RWPE1 (cell line): ENCODE results near the gene SNTN.
"Not testable (repeated sequence)": the region's sequence is repeated elsewhere in the genome, so short reads cannot be mapped to it uniquely, and the experiment has no call there.

ENCODE experiments used
- CTCF ChIA-PET: fragments of 350-600 bp; sonication (Branson Sonifier 250); formaldehyde crosslinking; extraction: SDS; loops from one replicate; lab custom pipeline; 2021; lab: Yijun Ruan, JAX
- POLR2A ChIA-PET: fragments of 400-600 bp; formaldehyde crosslinking; extraction: SDS; loops from one replicate; lab custom pipeline; 2020; ENCODE audit warnings: antibody characterized with exemption; ENCODE audit not compliant: low non-redundant PET; lab: Yijun Ruan, JAX
- DNase-seq: peaks from one replicate; pipeline ENCODE4 v3.0.0; 2012; ENCODE audit warnings: low spot score
- H3K27ac ChIP-seq: fragments of 450-650 bp; 2 replicates; pipeline ENCODE4 v1.5.1; 2017
- TF ChIP-seq, protein P1 (sequence below): fragments of 450-650 bp; conservative IDR thresholded peaks from 2 replicates; pipeline ENCODE4 v1.5.1; 2017; ENCODE audit warnings: low read depth, mild to moderate bottlenecking

The SNTN gene

DNA sequence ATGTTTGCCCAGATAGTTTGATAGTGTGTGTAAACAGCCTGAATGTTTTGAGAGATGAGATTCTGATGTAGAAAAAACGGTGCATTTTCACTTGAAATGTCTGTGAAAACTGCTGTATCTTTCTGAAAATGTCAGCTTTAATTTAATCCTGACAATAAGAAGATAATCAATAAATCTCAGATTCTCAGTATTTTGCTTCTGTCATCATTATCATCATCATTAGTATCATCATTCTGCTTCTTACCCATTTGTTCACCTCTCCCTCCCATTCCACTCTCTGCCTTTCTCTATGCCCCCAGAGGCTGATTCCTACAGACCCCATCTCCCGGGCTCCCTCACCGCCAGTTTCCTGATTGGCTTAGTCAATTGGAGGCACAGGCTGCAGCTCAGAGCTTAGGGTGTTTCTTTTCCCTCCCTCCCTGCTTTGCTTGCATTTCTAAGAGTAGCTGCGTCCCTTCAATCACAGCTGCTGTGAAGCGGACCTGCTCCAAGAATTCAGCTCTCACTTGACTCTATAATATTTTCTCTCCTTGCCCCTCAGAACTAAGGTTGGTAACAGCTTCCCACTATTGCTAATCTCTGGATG lies 8.2 kb upstream of the SNTN start:
- H3K27ac ChIP-seq, result no peak overlapping the region
- DNase-seq, result no peak
- TF ChIP-seq, protein P1, sequence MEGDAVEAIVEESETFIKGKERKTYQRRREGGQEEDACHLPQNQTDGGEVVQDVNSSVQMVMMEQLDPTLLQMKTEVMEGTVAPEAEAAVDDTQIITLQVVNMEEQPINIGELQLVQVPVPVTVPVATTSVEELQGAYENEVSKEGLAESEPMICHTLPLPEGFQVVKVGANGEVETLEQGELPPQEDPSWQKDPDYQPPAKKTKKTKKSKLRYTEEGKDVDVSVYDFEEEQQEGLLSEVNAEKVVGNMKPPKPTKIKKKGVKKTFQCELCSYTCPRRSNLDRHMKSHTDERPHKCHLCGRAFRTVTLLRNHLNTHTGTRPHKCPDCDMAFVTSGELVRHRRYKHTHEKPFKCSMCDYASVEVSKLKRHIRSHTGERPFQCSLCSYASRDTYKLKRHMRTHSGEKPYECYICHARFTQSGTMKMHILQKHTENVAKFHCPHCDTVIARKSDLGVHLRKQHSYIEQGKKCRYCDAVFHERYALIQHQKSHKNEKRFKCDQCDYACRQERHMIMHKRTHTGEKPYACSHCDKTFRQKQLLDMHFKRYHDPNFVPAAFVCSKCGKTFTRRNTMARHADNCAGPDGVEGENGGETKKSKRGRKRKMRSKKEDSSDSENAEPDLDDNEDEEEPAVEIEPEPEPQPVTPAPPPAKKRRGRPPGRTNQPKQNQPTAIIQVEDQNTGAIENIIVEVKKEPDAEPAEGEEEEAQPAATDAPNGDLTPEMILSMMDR, result no peak
- ChIA-PET POLR2A (no interaction called here), CTCF (interaction anchor here (0.7 kb wide), 1 partner anchor 293 kb away, joined by 3 read pairs; no protein-coding TSS in a partner anchor)

DNA sequence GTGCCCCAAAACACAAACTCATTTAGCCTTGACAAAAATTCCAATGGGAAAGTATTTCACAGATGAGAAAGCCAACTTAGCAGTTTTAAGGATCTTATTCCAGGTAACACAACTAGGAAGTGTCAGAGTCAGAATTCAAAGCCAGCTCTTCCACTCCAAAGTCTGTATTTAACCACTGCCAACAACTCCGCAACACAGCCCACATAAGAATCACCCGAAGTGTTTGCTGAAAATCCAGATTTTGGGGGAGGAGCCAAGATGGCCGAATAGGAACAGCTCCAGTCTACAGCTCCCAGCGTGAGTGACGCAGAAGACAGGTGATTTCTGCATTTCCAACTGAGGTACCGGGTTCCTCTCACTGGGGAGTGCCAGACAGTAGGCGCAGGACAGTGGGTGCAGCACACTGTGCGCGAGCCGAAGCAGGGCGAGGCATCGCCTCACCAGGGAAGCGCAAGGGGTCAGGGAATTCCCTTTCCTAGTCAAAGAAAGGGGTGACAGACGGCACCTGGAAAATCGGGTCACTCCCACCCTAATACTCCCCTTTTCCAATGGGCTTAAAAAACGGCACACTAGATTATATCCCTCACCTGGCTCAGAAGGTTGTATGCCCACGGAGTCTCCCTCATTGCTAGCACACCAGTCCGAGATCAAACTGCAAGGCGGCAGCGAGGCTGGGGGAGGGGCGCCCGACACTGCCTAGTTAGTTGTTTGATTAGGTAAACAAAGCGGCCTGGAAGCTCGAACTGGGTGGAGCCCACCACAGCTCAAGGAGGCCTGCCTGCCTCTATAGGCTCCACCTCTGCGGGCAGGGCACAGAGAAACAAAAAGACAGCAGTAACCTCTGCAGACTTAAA lies 7.3 kb upstream of the SNTN start:
- CTCF ChIA-PET, result interaction anchor here (0.7 kb wide), 1 partner anchor 294 kb away, joined by 3 read pairs; no protein-coding TSS in a partner anchor
- H3K27ac ChIP-seq, POLR2A ChIA-PET, DNase-seq: not testable (repeated sequence)

DNA sequence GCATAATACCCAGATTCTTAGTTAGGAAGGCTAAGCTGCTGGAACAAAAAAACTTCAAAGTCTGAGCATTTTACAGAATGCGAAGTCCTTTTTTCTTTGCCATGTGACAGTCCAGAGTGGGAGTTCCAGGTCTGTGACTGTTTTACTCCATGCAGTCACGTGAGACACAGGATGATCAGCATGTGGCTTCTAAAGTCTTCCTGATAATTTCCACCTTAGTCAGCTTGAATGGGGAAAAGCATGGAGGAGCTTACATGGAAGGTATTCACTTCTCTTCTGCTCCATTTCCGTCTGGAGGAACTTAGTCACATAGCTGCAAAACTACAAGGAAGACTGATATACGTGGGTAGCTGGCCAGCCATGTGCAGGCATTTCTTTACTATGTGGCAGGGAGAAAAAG lies 1.7 kb downstream of the SNTN start:
- H3K27ac ChIP-seq, result no peak overlapping the region
- CTCF ChIA-PET, result interaction anchor here (0.7 kb wide), 1 partner anchor 8 kb away, joined by 3 read pairs; no protein-coding TSS in a partner anchor
- TF ChIP-seq, protein P1, result no peak
- no peak for DNase-seq
- POLR2A ChIA-PET, result no interaction called here

DNA sequence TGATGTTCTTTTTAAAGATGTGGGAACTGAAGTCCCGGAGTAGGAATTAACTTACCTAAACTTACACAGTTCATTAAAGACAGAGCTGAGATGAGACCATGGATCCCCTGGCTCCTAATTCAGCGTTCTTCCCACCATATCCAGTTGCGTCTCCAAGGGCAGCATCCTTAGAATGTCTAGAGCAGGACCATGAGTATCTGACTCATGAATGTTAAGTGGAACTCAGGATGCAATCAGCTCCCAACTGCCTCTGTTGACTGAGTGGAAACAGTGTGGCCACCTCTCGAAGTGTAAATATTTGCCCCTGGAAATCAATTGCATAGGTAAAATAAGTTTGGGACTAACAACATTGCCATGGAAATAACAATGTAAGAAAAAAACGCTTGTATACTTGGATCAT lies 2.5 kb downstream of the SNTN start:
- TF ChIP-seq, protein P1, result no peak
- ChIA-PET POLR2A (no interaction called here), CTCF (no interaction called here)
- no peak overlapping the region for H3K27ac ChIP-seq
- no peak for DNase-seq

DNA sequence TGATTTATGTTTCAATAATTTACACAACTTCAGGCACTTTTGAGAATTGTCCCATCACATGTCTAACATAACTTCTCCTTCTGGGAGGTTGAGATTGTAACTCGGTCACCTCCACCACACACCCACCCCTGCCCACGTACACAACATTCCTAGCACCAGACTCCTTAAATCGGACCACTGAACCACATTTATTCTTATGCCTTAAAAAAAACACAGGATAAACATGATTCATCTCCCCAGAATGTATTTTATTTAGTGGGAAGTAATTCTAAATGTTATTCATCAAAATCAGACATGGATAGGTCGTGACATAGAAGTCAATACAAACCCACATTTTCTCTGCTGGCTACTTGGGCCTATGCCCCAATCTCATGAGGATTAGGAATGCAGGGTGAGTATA lies 3.0 kb downstream of the SNTN start:
- no peak for DNase-seq
- TF ChIP-seq, protein P1, result no peak
- CTCF ChIA-PET, result no interaction called here
- POLR2A ChIA-PET, result no interaction called here
- H3K27ac ChIP-seq, result no peak overlapping the region

DNA sequence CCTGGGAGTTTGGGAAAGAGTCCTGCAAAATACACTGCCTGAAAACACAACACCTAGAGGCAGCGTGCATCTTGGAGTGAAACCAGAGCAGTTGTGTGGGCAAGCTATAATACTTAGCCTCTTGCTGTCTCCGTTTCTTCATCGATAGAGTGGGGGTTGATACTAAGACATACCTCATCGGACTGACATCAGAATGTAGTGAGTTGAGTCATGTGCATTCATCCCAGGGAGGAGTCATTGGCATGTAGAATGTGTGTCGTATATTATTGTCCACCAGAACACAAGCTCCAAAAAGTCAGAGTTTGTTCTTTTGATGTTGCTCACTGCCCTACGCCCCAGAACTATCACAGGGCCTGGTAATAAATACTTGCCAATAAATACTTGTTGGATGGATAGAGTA lies 4.3 kb downstream of the SNTN start:
- DNase-seq, result peak; percentile 24
- no peak overlapping the region for H3K27ac ChIP-seq
- TF ChIP-seq, protein P1, result no peak
- ChIA-PET CTCF (no interaction called here), POLR2A (no interaction called here)

DNA sequence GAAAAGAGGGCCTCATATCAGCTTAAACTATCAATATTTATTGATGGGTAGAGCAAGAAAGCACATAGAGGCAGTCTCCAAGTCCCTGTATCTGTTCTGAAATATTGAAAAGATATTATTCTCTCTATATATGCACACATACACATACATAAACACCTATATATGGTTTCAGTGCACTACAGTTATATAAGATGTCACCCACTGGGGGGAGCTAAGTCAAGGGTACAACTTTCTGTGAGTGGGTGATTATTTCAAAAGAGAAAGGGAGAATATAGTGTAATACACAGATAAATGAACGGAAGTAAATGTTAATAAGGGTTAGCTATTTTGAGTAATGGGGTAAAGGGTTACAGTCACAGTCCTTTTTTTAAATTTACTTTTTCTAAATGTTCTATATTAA lies 8.8 kb downstream of the SNTN start:
- ChIA-PET CTCF (interaction anchor here (1.1 kb wide), 1 partner anchor 99 kb away, joined by 3 read pairs; no protein-coding TSS in a partner anchor), POLR2A (no interaction called here)
- peak; percentile 3 for DNase-seq
- TF ChIP-seq, protein P1, result no peak
- no peak overlapping the region for H3K27ac ChIP-seq
